Endometrium (tissue), 2 donors: ENCODE measurements around the gene CDH13.

ENCODE experiments used
- FAIRE-seq: peaks from 2 replicates; lab custom pipeline; 2012; peaks lifted over from hg19 to GRCh38; lab: Jason Lieb, UNC
- donor health status: control.
- donor health status: control.

CDH13 gene

GRCh38 chr16:83306961-83307593 is 680.3 kb downstream of the CDH13 start:
- FAIRE-seq = no peak

GRCh38 chr16:83307594-83307992 is 680.8 kb downstream of the CDH13 start:
- FAIRE-seq = no peak

GRCh38 chr16:83308414-83308813 is 681.6 kb downstream of the CDH13 start:
- FAIRE-seq = no peak

- FAIRE-seq = no peak
Measured at GRCh38 chr16:83310816-83311215, 684.0 kb downstream of the CDH13 start.

DNA sequence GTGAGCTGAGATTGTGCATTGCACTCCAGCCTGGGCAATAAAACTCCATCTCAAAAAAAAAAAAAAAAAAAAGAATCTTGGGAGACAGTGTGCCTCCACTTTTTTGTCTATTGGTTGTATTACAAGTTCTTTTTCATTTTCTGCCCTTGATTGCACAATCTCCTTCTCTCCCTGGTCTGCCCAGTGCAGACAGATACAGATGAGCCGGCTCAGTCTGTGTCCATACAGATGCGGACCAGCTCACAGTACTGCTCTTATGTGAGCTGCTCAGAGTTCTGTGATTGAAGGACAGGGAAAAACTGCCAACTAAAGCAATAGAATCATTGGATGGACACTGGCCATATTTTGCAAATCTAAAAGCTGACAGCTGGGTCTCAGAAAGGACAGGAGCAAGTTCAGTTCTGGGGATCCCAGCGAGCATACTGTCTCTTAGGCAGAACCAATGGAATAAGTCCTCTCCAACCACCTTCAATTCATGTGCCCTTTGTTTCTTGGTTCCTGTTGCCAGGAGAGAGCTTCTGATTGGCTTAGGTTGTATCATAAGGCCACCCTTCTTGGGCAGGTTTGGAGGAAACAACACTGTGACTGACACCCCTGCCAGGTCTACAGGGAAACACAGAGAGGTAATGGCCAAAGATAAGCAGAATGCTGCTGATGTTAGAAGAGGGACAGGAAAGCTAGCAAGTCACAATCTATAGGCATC is 685.4 kb downstream of the CDH13 start:
- FAIRE-seq = no peak

GRCh38 chr16:83312718-83313245 is 686.0 kb downstream of the CDH13 start:
- no peak for FAIRE-seq

DNA sequence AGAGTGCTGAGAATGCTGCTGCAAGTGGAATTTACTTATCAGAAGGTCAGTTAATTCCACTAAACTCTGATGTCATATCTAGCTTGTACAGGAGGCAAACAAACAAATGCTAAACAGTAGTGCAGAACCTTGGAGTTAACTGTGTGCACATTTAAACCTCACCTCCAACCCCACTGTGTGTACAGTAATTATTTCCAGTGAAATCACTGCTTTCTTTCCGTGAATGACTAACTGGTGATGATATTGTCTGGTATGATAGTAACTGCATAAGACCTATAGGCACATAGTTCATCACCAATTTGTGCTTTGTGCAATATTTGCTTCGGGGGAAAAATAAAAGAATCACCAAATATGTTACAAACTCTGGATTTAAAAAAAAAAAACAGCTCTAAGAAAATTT is 688.5 kb downstream of the CDH13 start:
- no peak for FAIRE-seq

- no peak for FAIRE-seq
Measured at GRCh38 chr16:83316458-83316857, 689.7 kb downstream of the CDH13 start.

- FAIRE-seq = no peak
Measured at GRCh38 chr16:83318390-83318789, 691.6 kb downstream of the CDH13 start.

DNA sequence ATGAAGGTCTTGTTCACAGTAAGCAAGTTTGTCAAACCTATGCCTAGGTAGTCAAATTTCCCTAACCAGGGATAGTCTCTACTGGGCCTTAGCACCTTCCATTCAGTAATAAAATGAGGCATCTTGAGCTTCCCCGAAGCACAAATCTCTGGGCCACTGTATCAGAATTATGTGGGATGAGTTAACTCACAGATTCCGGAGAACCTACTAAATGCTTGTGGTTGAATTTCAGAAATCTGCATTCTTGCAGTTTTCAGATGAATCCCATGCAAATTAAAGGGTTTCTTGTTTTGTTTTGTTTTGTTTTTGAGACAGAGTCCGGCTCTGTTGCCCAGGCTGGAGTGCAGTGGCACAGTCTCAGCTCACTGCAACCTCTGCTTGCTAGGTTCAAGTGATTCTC is 702.2 kb downstream of the CDH13 start:
- FAIRE-seq = no peak

GRCh38 chr16:83329441-83329840 is 702.7 kb downstream of the CDH13 start:
- FAIRE-seq = no peak

GRCh38 chr16:83330251-83330650 is 703.5 kb downstream of the CDH13 start:
- FAIRE-seq = no peak

- no peak for FAIRE-seq
Measured at GRCh38 chr16:83335076-83335475, 708.3 kb downstream of the CDH13 start.

- FAIRE-seq = no peak
Measured at GRCh38 chr16:83336603-83337002, 709.8 kb downstream of the CDH13 start.

- FAIRE-seq = no peak
Measured at GRCh38 chr16:83338138-83338537, 711.4 kb downstream of the CDH13 start.

- no peak for FAIRE-seq
Measured at GRCh38 chr16:83338941-83339340, 712.2 kb downstream of the CDH13 start.

DNA sequence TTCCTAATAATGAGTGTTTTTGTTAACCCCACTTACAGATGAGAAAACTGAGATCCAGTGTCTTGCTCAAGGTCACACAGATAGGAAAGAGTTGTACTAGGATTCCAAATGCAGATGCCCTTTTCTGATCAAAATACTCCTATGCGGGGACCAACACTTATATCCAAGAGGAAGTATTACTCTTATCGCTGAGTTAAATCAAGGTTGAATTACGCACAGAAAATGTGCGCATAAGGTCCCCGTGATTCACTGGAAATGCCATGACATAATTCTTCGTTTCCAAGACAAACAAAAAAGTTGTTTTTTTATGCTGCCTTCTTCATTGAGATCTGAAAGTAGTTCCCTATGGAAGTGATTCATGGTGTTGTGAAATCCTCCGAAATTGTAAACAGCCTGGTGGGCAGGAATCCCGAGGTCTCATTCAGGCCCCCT is 717.2 kb downstream of the CDH13 start:
- no peak for FAIRE-seq

GRCh38 chr16:83345846-83346640 is 719.3 kb downstream of the CDH13 start:
- FAIRE-seq = no peak

GRCh38 chr16:83348991-83349390 is 722.2 kb downstream of the CDH13 start:
- no peak for FAIRE-seq

DNA sequence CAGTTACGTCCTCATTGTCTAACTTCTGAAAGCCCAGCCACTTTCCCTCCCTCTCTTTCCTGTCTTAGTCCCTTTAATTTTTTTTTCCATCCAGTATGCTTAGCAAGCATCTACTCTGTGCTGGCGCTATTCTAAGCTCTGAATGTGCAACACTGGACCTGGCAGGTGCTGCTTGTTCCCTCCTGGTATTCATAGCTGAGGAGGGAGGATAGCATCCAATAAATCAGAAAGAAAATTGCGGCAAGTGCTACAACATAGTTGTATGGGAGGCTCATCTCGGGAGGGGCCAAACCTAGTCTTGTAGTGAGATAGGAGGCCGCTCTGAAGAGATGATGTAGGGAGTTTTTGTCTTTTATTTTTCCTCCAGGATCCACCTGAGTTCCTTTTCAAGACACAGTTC is 723.7 kb downstream of the CDH13 start:
- FAIRE-seq = no peak

- no peak for FAIRE-seq
Measured at GRCh38 chr16:83351846-83352245, 725.1 kb downstream of the CDH13 start.

DNA sequence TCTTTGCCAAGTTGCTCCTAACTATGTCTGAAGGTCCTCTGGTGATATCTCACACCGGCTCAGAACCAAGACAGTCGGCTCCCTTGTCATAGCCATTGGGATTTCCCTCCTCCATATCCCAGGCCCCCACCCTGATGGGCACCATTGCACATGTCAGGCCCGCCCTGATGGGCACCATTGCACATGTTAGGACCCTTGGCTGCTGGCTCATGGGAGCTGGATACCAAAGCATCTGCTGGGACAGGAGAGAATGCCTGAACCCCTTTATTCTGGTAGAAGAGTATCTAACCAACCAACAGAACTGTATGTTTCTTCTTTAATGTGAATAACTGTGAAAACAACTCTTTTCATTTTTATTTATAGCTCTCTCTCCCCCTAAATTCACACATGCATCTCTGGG is 726.5 kb downstream of the CDH13 start:
- FAIRE-seq = no peak

DNA sequence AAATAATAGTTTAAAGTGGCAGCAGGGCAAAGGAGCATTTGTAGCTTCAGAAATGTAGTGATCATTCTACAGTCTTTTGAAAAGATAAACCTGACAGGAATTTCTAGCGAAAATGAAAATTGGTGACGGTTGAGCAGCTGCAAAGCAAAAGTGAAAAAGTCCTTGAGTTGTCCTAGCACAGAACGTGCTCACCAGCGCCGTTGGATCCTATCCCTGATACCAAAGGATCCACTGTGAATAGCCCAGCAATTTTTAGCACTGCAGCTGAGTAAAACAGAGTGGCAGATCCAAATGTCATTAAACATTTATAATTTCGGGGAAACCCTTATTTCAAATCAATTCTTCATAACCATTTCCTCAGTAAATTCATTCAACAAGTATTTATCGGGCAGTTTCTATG is 727.2 kb downstream of the CDH13 start:
- FAIRE-seq = no peak
